ENCODE data around the gene ATG9B.

GRCh38 chr7:151018421-151019129 is 5.7 kb downstream of the ATG9B start:
- TF ChIP-seq EZH2 (IDR thresholded peaks at IDR 0.05; ENCODE audit: borderline replicate concordance, insufficient read depth, low read depth, low read length, poor library complexity, severe bottlenecking): no peak
- TF ChIP-seq, protein P1, sequence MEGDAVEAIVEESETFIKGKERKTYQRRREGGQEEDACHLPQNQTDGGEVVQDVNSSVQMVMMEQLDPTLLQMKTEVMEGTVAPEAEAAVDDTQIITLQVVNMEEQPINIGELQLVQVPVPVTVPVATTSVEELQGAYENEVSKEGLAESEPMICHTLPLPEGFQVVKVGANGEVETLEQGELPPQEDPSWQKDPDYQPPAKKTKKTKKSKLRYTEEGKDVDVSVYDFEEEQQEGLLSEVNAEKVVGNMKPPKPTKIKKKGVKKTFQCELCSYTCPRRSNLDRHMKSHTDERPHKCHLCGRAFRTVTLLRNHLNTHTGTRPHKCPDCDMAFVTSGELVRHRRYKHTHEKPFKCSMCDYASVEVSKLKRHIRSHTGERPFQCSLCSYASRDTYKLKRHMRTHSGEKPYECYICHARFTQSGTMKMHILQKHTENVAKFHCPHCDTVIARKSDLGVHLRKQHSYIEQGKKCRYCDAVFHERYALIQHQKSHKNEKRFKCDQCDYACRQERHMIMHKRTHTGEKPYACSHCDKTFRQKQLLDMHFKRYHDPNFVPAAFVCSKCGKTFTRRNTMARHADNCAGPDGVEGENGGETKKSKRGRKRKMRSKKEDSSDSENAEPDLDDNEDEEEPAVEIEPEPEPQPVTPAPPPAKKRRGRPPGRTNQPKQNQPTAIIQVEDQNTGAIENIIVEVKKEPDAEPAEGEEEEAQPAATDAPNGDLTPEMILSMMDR (IDR thresholded peaks at IDR 0.05): peak; percentile 48
